B cell (primary cell): ENCODE results near the gene HIBCH. TPM values are rescaled to one million over a fixed set of nuclear protein-coding genes. Genes with fewer than 3 reads are reported as not detected.

Experiments used
- ATAC-seq: fragments of 200-7000 bp; cut with Tn5 transposase; one replicate; pipeline ENCODE4 v1.10.0; 2021; ENCODE audit warnings: low read depth, mild to moderate bottlenecking, moderate number of reproducible peaks, moderate library complexity
- CTCF ChIA-PET: fragments of 350-600 bp; sonication (Branson Sonifier 250); formaldehyde crosslinking; loops from one replicate; lab custom pipeline; 2021; ENCODE audit warnings: antibody characterized with exemption, inconsistent platforms; lab: Charles Lee
- POLR2A ChIA-PET: fragments of 350-600 bp; sonication (Branson Sonifier 250); formaldehyde crosslinking; loops from one replicate; lab custom pipeline; 2021; ENCODE audit warnings: antibody characterized with exemption; lab: Charles Lee
- DNase-seq: peaks from one replicate; pipeline ENCODE4 v3.0.0; 2013
- H2AFZ ChIP-seq: 2 replicates; pipeline ENCODE4 v1.6.1; 2012; ENCODE audit warnings: mild to moderate bottlenecking, low read depth, low read length; ENCODE audit not compliant: insufficient read depth, poor library complexity, severe bottlenecking
- H3K27ac ChIP-seq, 2 donors: 1 replicate in 1 of 2; 2 replicates in 1 of 2; pipeline ENCODE4 v1.5.1; 2012 to 2013; ENCODE audit warnings: low read length in 2 of 2, mild to moderate bottlenecking in 2 of 2, moderate library complexity in 1 of 2
- H3K27me3 ChIP-seq, 4 experiments: fragments of 200-600 bp in 1 of 4; sonication (generic) in 1 of 4; replicated peaks in 1 of 4; 1 replicate in 2 of 4; 2 replicates in 2 of 4; pipeline versions ENCODE4 v1.6.1 to v1.7.0; 2013 to 2016; ENCODE audit warnings: low read length in 3 of 4, mild to moderate bottlenecking in 2 of 4, mixed read lengths in 1 of 4, moderate library complexity in 1 of 4; ENCODE audit not compliant: insufficient read depth in 4 of 4, control insufficient read depth in 3 of 4; ENCODE audit errors: control extremely low read depth in 1 of 4
- H3K36me3 ChIP-seq, 2 experiments: replicated peaks in 1 of 2; 1 replicate in 1 of 2; 2 replicates in 1 of 2; pipeline versions ENCODE4 v1.6.1 to v1.7.1; 2013; ENCODE audit warnings: low read length in 1 of 2; ENCODE audit not compliant: insufficient read depth in 2 of 2, control insufficient read depth in 1 of 2; ENCODE audit errors: control extremely low read depth in 1 of 2, extremely low read depth in 1 of 2
- H3K4me1 ChIP-seq, 2 donors: fragments of 200-600 bp in 1 of 2; sonication (generic) in 1 of 2; 1 replicate in 1 of 2; 2 replicates in 1 of 2; pipeline versions ENCODE4 v1.5.1 to v1.6.1; 2013 to 2017; ENCODE audit warnings: low read length in 2 of 2; ENCODE audit not compliant: control insufficient read depth in 2 of 2, insufficient read depth in 2 of 2
- H3K4me2 ChIP-seq: replicated peaks from 2 replicates; pipeline ENCODE3; 2012; ENCODE audit warnings: mild to moderate bottlenecking, low read depth, low read length; ENCODE audit not compliant: poor library complexity, severe bottlenecking
- H3K4me3 ChIP-seq, 5 experiments: fragments of 200-600 bp in 1 of 5; sonication (generic) in 1 of 5; 1 replicate in 3 of 5; 2 replicates in 2 of 5; pipeline versions ENCODE4 v1.5.1 to v1.7.0; 2011 to 2016; ENCODE audit warnings: low read length in 4 of 5, mild to moderate bottlenecking in 4 of 5, low read depth in 2 of 5, control low read depth in 1 of 5, moderate library complexity in 1 of 5; ENCODE audit not compliant: insufficient read depth in 1 of 5; ENCODE audit errors: control extremely low read depth in 1 of 5, extremely low read depth in 1 of 5
- H3K79me2 ChIP-seq: fragments of 200-600 bp; sonication (generic); one replicate; pipeline ENCODE4 v1.6.0; 2016; ENCODE audit warnings: low read length; ENCODE audit not compliant: control insufficient read depth, insufficient read depth
- H3K9ac ChIP-seq: fragments of 200-600 bp; sonication (generic); 2 replicates; pipeline ENCODE4 v1.6.1; 2017; ENCODE audit warnings: mild to moderate bottlenecking, low read length, moderate library complexity
- H3K9me3 ChIP-seq, 3 donors: one replicate each; pipeline versions ENCODE4 v1.6.1 to v1.7.1; 2013; ENCODE audit warnings: low read length in 2 of 3; ENCODE audit not compliant: control insufficient read depth in 2 of 3, insufficient read depth in 1 of 3; ENCODE audit errors: control extremely low read depth in 1 of 3
- H4K20me1 ChIP-seq: 2 replicates; pipeline ENCODE4 v1.6.0; 2012; ENCODE audit warnings: mild to moderate bottlenecking, low read length; ENCODE audit not compliant: insufficient read depth, control insufficient read depth, poor library complexity, severe bottlenecking
- H3K27ac Mint-ChIP-seq: one replicate; pipeline ENCODE4 v1.8.0; 2021; ENCODE audit warnings: mixed read lengths
- H3K27me3 Mint-ChIP-seq: one replicate; pipeline ENCODE4 v1.8.0; 2021; ENCODE audit warnings: mixed read lengths
- H3K4me1 Mint-ChIP-seq: one replicate; pipeline ENCODE4 v1.8.0; 2021; ENCODE audit warnings: mixed read lengths
- H3K4me3 Mint-ChIP-seq: one replicate; pipeline ENCODE4 v1.8.0; 2021; ENCODE audit warnings: mixed read lengths
- H3K9me3 Mint-ChIP-seq: one replicate; pipeline ENCODE4 v1.8.0; 2022; ENCODE audit warnings: mixed read lengths; ENCODE audit not compliant: insufficient read depth
- CTCF ChIP-seq: fragments of 200-600 bp; IDR thresholded peaks from one replicate; pipeline ENCODE4 v1.8.0; 2022; ENCODE audit warnings: antibody characterized with exemption, mild to moderate bottlenecking
- EZH2 ChIP-seq: IDR thresholded peaks from 2 replicates; pipeline ENCODE4 v1.6.1; 2012; ENCODE audit warnings: borderline replicate concordance, low read depth, mild to moderate bottlenecking, moderate library complexity, low read length; ENCODE audit not compliant: insufficient read depth, poor library complexity, severe bottlenecking
- WGBS: methylation state at CpG from one replicate; pipeline ENCODE4 v1.1.5; 2013; ENCODE audit warnings: missing lambda C conversion rate; ENCODE audit not compliant: insufficient coverage; 5-methylcytosine and 5-hydroxymethylcytosine counted together
- intact Hi-C: fragments of 100-400 bp; cut with micrococcal nuclease; formaldehyde crosslinking; loops from one replicate; pipeline ENCODE4 v1.10.0; 2022
- polyA minus RNA-seq: library from RNA; depleted of rRNA, polyadenylated mRNA; stranded (reverse); fragments of >200 nt; gene quantifications from 2 replicates; pipeline ENCODE4 v1.2.3, GENCODE V29; 2012
- polyA plus RNA-seq: library from polyadenylated mRNA; depleted of rRNA; stranded (reverse); fragments of >200 nt; gene quantifications from 2 replicates; pipeline ENCODE4 v1.2.3, GENCODE V29; 2012
- total RNA-seq, 2 donors: library from RNA; stranded (reverse); fragments of 120-200 nt in 1 of 2; gene quantifications; 1 replicate in 1 of 2; 2 replicates in 1 of 2; pipeline versions ENCODE4 v1.2.3 to v1.2.4, GENCODE V29; 2013 to 2022

Gene HIBCH
- total RNA-seq = 30.2 and 36.9 TPM in 2 replicates
- 25.0 TPM for total RNA-seq (2013)
- polyA plus RNA-seq = 5.6 and 6.4 TPM in 2 replicates
- polyA minus RNA-seq = 5.1 and 8.1 TPM in 2 replicates

- intact Hi-C loops = loop anchor here (1.0 to 10.0 kb wide), 7 partner anchors 23 to 659 kb away; partner anchors contain the start of genes ASNSD1, INPP1, NAB1 and NEMP2
- ChIA-PET POLR2A (interaction anchor here (0.6 to 1.0 kb wide), 4 partner anchors 215 to 607 kb away, joined by 3 to 7 read pairs (median 3); partner anchors contain the start of genes GLS and NEMP2), CTCF (interaction anchor here (0.9 to 2.3 kb wide), 10 partner anchors 10 to 660 kb away, joined by 3 to 7 read pairs (median 4); partner anchors contain the start of gene OSGEPL1)
- Histone ChIP-seq H3K36me3 (no peaks in the 10 kb centered on the region), H3K4me2 (peak within 1 kb of the TSS; percentile 65), H3K4me3 (peak within 1 kb of the TSS; percentile 73 to 87 (median 79)), H3K9me3 (no peaks in the 10 kb centered on the region), H3K27ac (peak within 1 kb of the TSS; percentile 80 to 84), H3K79me2 (peaks cover 43% of the 10 kb centered on the region), H3K4me1 (peaks cover 20 to 26% of the 10 kb centered on the region in 2 donors), H2AFZ (peak within 1 kb of the TSS; percentile 84), H4K20me1 (no peaks in the 10 kb centered on the region), H3K27me3 (no peaks in the 10 kb centered on the region), H3K9ac (peak within 1 kb of the TSS; percentile 68)
- Mint-ChIP-seq H3K9me3 (no peaks in the 10 kb centered on the region), H3K27ac (peak within 1 kb of the TSS; percentile 95), H3K4me1 (peaks cover 42% of the 10 kb centered on the region), H3K4me3 (peak within 1 kb of the TSS; percentile 95), H3K27me3 (peaks cover 8% of the 10 kb centered on the region)
- DNase-seq (peak; percentile 85), ATAC-seq (peak; percentile 94)
- TF ChIP-seq CTCF (peak; percentile 77), EZH2 (no peak)
- under 1% methylated on average over 46 of the region's 50 CpGs for WGBS
These were observed at the start of gene HIBCH for GRCh38 chr2:190319555-190320498. Gene HIBCH, minus strand, starts transcription at chr2:190319826. Its CDS starts 76 bp downstream, at chr2:190319750.
